HFF-Myc (cell line): ENCODE results near the gene PTTG2.

Source experiments
- DNase-seq: peaks from one replicate; pipeline ENCODE4 v3.0.0-alpha.2; 2011; ENCODE audit warnings: low read depth; ENCODE audit errors: extremely low read depth
- H3K4me3 ChIP-seq: replicated peaks from 2 replicates; pipeline ENCODE4 v1.5.1; 2011; ENCODE audit warnings: low read depth, mild to moderate bottlenecking, control low read depth, low read length
- TF ChIP-seq, protein P1 (sequence below): IDR thresholded peaks from 2 replicates; pipeline ENCODE4 v1.5.1; 2012; ENCODE audit warnings: mild to moderate bottlenecking, low read depth, low read length, control low read depth; ENCODE audit errors: missing control alignments

The PTTG2 gene

DNA sequence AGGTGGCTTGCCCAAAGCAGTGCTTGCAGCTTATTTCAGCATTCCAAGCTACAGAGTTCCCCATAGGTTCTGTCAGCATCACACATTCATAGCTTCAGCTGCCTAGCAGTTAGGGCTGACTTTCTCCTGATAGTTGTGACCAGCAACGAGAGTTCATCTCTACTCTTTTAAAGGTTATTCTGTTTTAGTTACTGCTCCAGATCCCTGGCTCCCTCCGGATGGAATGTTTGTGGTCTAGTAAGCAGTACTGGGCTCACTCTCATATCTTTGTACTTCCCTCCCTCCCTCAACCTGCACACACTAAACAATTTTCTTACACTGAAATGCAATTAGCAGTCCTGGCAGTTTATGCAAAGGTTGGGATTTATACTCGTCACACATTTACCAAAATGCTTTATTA is 43.9 kb downstream of the PTTG2 start:
- TF ChIP-seq, protein P1, sequence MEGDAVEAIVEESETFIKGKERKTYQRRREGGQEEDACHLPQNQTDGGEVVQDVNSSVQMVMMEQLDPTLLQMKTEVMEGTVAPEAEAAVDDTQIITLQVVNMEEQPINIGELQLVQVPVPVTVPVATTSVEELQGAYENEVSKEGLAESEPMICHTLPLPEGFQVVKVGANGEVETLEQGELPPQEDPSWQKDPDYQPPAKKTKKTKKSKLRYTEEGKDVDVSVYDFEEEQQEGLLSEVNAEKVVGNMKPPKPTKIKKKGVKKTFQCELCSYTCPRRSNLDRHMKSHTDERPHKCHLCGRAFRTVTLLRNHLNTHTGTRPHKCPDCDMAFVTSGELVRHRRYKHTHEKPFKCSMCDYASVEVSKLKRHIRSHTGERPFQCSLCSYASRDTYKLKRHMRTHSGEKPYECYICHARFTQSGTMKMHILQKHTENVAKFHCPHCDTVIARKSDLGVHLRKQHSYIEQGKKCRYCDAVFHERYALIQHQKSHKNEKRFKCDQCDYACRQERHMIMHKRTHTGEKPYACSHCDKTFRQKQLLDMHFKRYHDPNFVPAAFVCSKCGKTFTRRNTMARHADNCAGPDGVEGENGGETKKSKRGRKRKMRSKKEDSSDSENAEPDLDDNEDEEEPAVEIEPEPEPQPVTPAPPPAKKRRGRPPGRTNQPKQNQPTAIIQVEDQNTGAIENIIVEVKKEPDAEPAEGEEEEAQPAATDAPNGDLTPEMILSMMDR, result no peak
- no peak for DNase-seq

DNA sequence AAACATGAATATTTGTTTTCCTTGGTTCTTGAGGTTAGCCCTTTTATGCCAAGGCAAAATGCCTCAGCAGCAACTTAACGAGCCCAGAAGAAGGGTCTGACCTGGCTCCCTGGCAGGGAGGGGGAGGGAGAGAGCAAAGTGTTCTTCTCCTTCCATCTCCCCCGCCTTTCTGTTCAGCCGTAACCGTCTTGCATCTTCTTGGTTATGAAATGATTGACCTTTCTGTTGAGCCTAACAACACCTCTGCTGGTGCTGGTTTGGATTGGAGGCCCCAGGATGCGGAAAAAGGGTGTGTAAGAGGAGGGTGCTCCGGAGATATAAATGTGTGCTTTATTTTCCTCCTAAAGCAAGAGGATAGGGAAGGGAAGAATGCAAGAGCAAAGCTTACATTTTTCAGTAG is 44.7 kb downstream of the PTTG2 start:
- no peak overlapping the region for H3K4me3 ChIP-seq
- DNase-seq, result no peak
- TF ChIP-seq, protein P1, result no peak

More for the DNA sequence above, 43.9 kb downstream of the PTTG2 start:
- H3K4me3 ChIP-seq, result no peak overlapping the region

DNA sequence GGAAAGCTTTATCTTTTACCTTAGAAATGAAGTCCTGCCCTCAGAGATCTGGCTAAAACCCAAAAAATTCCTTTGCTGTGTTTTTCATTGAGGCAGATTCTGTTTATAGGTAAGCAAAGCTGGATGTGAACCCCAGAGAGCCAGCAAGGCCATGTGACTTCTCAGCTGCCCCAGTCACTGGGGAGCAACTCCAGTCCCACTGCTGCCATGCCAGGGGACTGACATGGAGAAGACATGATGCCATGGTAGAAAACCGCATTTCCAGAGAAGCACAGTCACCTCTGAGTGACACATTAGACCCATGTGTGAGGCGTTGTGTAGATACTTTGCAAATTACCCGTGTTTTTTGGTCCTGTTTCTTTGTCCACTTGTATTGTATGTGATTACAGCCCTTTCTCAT is 45.4 kb downstream of the PTTG2 start:
- TF ChIP-seq, protein P1, result no peak
- no peak for DNase-seq
- no peak overlapping the region for H3K4me3 ChIP-seq

DNA sequence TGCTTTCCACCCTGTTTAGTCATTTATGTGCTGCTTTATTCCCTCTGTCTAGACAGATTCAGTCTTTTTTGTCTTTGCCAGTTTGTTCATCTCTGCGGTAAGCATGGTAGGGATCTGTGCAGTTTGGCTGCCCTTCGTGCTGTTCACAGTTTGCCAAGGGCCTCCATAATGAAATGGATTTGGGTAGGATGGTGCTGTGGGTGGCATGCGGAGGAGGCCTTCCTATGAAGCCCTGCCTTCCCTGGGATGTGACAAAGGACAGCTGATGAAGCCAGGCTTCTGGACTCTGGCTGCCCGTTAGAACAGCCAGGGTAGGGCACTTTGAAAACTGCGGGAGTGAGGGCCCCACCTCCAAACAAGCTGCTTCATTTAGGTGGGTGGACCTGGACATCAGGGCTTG is 47.4 kb downstream of the PTTG2 start:
- DNase-seq, result no peak
- H3K4me3 ChIP-seq, result no peak overlapping the region
- TF ChIP-seq, protein P1, result no peak

DNA sequence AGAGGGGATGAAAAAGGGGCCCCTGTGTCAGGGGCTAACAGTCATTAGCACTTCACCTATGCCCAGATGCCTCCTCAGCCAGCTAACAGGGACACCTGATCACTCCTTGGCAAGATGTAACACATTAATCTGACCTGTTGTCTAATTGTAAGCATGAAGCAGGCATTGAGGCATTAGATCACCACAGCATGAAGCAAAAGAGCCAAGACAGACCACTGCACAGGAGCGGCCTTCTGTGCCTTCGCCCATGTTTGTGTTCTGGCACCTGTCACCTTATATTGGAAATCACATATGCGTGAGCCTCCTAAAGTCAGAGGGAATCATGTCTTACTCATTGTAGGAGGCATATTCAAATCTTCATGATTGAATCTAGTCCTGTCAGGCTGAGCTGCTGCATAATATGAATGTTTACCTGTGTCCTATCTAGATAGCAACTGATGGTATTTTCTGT is 48.4 kb downstream of the PTTG2 start:
- TF ChIP-seq, protein P1, result no peak
- no peak overlapping the region for H3K4me3 ChIP-seq
- DNase-seq, result no peak

DNA sequence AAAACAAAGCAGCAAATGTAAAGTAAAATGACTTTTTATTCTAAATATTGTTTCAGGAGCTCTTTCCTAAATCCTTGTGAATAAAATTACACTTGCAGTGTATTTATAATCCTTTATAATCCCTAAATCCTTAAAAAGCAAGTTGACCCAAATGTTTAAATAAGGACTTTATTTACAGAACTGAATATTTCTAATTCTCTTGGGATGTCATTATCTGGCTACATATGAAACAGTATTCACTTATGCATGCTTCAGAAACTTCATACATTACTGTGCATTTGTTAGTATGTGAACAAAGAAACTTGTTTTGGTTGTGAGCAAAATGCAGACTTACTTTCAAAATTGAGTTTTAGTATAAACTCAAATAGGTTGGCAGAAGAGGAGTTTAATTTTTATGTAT is 49.2 kb downstream of the PTTG2 start:
- TF ChIP-seq, protein P1, result no peak
- DNase-seq, result no peak
- no peak overlapping the region for H3K4me3 ChIP-seq

DNA sequence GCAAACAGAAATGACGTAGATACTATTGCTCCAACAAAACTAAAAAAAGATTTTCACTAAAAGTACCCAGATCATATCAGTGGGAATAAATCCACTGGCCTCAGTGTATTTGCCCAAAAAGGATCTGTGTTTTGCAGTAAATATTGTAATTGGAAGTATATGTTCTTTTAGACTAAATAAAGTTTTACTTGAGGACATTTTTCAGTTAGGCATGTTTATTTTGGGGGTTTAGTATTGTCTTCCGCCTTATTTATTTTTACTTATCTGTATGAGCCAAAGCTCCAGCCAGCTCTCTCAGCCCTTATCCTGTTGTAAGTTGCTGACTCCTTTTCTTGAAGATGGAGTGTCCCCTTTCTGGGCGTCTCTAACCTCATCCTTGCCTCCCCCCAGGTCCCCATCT is 49.8 kb downstream of the PTTG2 start:
- H3K4me3 ChIP-seq, result no peak overlapping the region
- no peak for DNase-seq
- TF ChIP-seq, protein P1, result no peak
